Measurements from ENCODE around the gene OTX2.

OTX2 gene

DNA sequence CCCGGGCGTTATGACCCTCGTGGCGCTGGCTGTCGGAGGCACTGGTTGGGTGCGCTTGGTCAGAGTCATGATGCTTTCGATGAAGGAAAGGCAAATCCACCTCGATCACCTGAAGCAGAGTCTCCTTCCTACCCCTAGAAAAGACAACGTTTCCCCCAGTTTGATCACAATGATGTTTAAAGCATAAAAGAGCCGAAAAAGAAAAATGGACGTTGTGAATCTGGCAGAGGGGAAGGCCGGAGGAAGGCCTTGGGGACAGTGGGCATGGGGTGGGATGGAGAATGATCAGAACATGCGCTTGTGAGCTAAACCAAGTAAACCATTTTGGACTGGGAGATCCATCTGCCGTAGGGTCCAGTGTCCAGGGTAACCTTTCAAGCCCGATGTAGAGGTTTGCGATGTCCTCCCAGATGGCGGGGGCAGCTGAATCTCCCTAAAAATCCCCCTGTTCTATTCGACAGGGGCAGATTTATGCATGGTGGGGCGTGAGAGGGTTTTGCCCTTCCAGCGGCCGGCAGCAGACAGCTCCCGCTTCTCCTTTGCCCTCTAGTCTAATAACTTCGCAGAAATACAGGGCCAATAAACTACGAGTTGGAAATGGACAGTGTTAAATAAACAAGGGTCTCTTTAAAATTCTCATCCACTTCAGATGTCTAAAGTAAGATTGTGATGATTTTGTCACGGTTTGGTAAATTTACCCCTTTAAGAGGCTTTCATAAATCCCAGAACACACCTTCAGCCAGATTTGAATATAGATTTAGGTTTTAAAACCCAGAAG is 2.3 kb upstream of the OTX2 start:
- no peak for TF ChIP-seq CTCF (IDR thresholded peaks at IDR 0.05; ENCODE audit: low read depth, low read length)
- H3K4me3 ChIP-seq (ENCODE audit: low read depth, low read length): no peak overlapping the region

DNA sequence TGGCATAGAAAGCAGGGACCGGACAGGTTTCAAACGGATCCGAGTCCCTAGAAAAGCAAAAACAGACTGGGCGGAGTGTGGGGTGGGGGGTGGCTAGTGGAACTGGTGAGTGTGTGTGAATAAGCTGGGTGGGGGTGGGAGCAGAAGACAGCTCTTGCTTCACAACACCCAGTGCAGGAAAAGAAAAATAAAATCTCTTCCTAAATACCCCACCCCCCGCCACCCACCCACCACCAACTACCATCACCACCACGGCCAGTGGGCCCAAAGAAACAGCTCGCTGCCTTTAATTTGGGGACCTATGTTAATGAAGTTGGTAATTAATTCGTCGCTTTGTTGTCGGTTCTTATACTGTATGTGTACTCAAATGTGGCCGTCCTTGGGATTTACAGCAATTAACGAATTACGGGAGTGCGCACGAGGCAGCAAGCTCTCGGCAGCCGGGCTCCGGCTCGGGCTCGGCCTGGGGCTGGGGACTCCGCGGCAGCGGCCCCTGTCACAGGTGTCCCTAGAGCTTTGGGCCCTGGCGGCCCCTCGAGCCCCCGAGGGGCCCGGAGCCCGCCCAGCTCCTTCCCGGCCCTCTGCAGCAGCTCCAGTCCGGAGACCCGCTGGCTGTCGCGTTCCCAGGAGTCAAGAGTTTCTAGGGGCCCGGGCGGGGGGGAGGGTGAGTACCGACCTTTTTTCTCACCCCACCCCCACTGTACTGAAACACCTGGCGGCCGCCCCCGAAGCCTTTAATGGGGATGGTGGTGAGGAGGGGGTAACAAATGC is 1.5 kb upstream of the OTX2 start:
- H3K4me3 ChIP-seq (ENCODE audit: low read depth, low read length): no peak overlapping the region
- no peak for TF ChIP-seq CTCF (IDR thresholded peaks at IDR 0.05; ENCODE audit: low read depth, low read length)

- H3K4me3 ChIP-seq (ENCODE audit: low read depth, low read length): no peak overlapping the region
- TF ChIP-seq CTCF (IDR thresholded peaks at IDR 0.05; ENCODE audit: low read depth, low read length): no peak
These were observed 735 bp upstream of the OTX2 start for GRCh38 chr14:56810836-56811592.

GRCh38 chr14:56809270-56810146 is 771 bp downstream of the OTX2 start:
- TF ChIP-seq CTCF (IDR thresholded peaks at IDR 0.05; ENCODE audit: low read depth, low read length): no peak
- H3K4me3 ChIP-seq (ENCODE audit: low read depth, low read length): no peak overlapping the region

DNA sequence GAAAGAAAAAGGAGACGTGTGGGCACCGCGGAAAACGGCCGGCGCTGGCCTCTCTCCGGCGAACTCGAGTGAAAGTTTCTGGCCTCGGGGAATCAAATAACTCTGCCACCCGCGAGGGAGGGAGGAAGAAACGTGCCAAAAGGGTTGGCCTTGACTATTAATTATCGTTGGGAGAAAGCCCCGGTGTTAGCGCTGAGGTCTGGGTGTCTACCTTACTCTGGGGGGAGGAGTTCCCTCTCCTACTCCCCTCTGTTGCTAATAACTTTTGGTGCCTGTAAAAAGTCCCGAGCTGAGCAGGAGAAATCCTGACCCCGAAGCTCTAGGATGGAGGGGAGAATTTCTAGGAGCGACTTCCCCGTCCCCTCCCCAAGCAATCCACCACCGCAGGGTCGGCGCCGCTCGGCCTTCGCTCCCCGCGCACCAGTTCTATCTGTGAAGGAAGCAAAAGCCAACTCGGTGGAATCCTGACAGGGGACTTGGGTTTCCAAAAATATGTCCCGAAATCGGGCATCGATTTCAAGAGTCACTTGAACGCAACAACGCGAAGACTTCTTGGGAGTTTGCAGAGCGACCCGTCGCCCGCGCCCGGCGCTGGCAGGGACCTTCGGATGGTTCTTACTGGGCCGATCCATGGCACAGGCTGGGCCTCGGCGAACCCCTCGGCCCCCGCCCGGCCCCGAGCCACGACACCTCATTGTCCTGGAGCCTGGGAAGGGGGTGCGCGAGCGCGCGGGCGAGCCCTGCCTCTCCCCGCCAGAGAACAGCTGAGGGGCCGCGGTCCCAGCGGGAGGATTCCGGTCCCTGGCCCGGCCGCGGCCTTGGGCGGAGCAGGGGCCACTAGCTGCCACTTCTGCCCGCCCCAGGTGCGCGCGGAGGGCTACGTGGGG is 1.7 kb downstream of the OTX2 start:
- H3K4me3 ChIP-seq (ENCODE audit: low read depth, low read length): no peak overlapping the region
- no peak for TF ChIP-seq CTCF (IDR thresholded peaks at IDR 0.05; ENCODE audit: low read depth, low read length)

- H3K4me3 ChIP-seq (ENCODE audit: low read depth, low read length): no peak overlapping the region
- no peak for TF ChIP-seq CTCF (IDR thresholded peaks at IDR 0.05; ENCODE audit: low read depth, low read length)
These were observed 2.2 kb downstream of the OTX2 start for GRCh38 chr14:56808110-56808382.
